ENCODE measurements around the gene PPP3CA. TPM values are rescaled to one million over a fixed set of nuclear protein-coding genes. Genes with fewer than 3 reads are reported as not detected.

PPP3CA gene
- total RNA-seq, 1 experiment from 2014 or later = 9.1 TPM

- Histone ChIP-seq H3K79me2 (ENCODE audit: low read length) (no peaks in the 10 kb centered on the region), H3K4me3 (ENCODE audit: low read length) (no peak overlapping the region), H4K20me1 (ENCODE audit: insufficient read depth, low read depth, low read length) (no peaks in the 10 kb centered on the region), H3K27me3 (ENCODE audit: low read length) (no peaks in the 10 kb centered on the region), H3K27ac (ENCODE audit: low read length) (no peak overlapping the region), H3K9ac (ENCODE audit: low read length) (no peak overlapping the region), H3K4me1 (ENCODE audit: low read length) (no peaks in the 10 kb centered on the region), H2AFZ (ENCODE audit: low read length) (no peak overlapping the region), H3K9me2 (replicated peaks; ENCODE audit: insufficient read depth, low read length) (no peaks in the 10 kb centered on the region), H3K9me3 (ENCODE audit: low read length) (no peaks in the 10 kb centered on the region), H3K36me3 (ENCODE audit: insufficient read depth, low read length) (no peaks in the 10 kb centered on the region), H3K4me2 (ENCODE audit: low read depth, low read length, poor library complexity, severe bottlenecking) (no peak overlapping the region)
- no peak for DNase-seq
Observed at GRCh38 chr4:101081695-101082369, 265.5 kb downstream of the PPP3CA start.

- Histone ChIP-seq H3K9ac (ENCODE audit: low read length) (no peak overlapping the region), H3K27ac (ENCODE audit: low read length) (no peak overlapping the region), H3K4me2 (ENCODE audit: low read depth, low read length, poor library complexity, severe bottlenecking) (no peak overlapping the region), H3K9me2 (replicated peaks; ENCODE audit: insufficient read depth, low read length) (no peaks in the 10 kb centered on the region), H3K4me3 (ENCODE audit: low read length) (no peak overlapping the region), H3K9me3 (ENCODE audit: low read length) (no peaks in the 10 kb centered on the region), H2AFZ (ENCODE audit: low read length) (no peak overlapping the region), H3K27me3 (ENCODE audit: low read length) (no peaks in the 10 kb centered on the region), H4K20me1 (ENCODE audit: insufficient read depth, low read depth, low read length) (no peaks in the 10 kb centered on the region), H3K79me2 (ENCODE audit: low read length) (no peaks in the 10 kb centered on the region), H3K36me3 (ENCODE audit: insufficient read depth, low read length) (no peaks in the 10 kb centered on the region), H3K4me1 (ENCODE audit: low read length) (no peaks in the 10 kb centered on the region)
- DNase-seq = no peak
Observed at GRCh38 chr4:101081166-101081565, 266.2 kb downstream of the PPP3CA start.

- no peaks in the 10 kb centered on the region for H3K4me1 ChIP-seq (ENCODE audit: low read length)
- no peak for DNase-seq
- no peak overlapping the region for H2AFZ ChIP-seq (ENCODE audit: low read length)
- no peak overlapping the region for H3K27ac ChIP-seq (ENCODE audit: low read length)
- no peak overlapping the region for H3K9ac ChIP-seq (ENCODE audit: low read length)
- H3K4me2 ChIP-seq (ENCODE audit: low read depth, low read length, poor library complexity, severe bottlenecking) = no peak overlapping the region
- H4K20me1 ChIP-seq (ENCODE audit: insufficient read depth, low read depth, low read length) = no peaks in the 10 kb centered on the region
- H3K79me2 ChIP-seq (ENCODE audit: low read length) = no peaks in the 10 kb centered on the region
- H3K9me2 ChIP-seq (replicated peaks; ENCODE audit: insufficient read depth, low read length) = no peaks in the 10 kb centered on the region
- no peaks in the 10 kb centered on the region for H3K36me3 ChIP-seq (ENCODE audit: insufficient read depth, low read length)
- H3K9me3 ChIP-seq (ENCODE audit: low read length) = no peaks in the 10 kb centered on the region
- no peak overlapping the region for H3K4me3 ChIP-seq (ENCODE audit: low read length)
- H3K27me3 ChIP-seq (ENCODE audit: low read length) = no peaks in the 10 kb centered on the region
Observed at GRCh38 chr4:101078950-101079349, 268.4 kb downstream of the PPP3CA start.

GRCh38 chr4:101076032-101076431 is 271.3 kb downstream of the PPP3CA start:
- H3K9ac ChIP-seq (ENCODE audit: low read length) = no peak overlapping the region
- H2AFZ ChIP-seq (ENCODE audit: low read length) = no peak overlapping the region
- no peaks in the 10 kb centered on the region for H4K20me1 ChIP-seq (ENCODE audit: insufficient read depth, low read depth, low read length)
- no peak for DNase-seq
- no peak overlapping the region for H3K27ac ChIP-seq (ENCODE audit: low read length)
- H3K9me2 ChIP-seq (replicated peaks; ENCODE audit: insufficient read depth, low read length) = no peaks in the 10 kb centered on the region
- H3K4me2 ChIP-seq (ENCODE audit: low read depth, low read length, poor library complexity, severe bottlenecking) = no peak overlapping the region
- H3K27me3 ChIP-seq (ENCODE audit: low read length) = no peaks in the 10 kb centered on the region
- H3K4me3 ChIP-seq (ENCODE audit: low read length) = no peak overlapping the region
- no peaks in the 10 kb centered on the region for H3K4me1 ChIP-seq (ENCODE audit: low read length)
- no peaks in the 10 kb centered on the region for H3K79me2 ChIP-seq (ENCODE audit: low read length)
- H3K9me3 ChIP-seq (ENCODE audit: low read length) = no peaks in the 10 kb centered on the region
- H3K36me3 ChIP-seq (ENCODE audit: insufficient read depth, low read length) = no peaks in the 10 kb centered on the region

- no peaks in the 10 kb centered on the region for H3K27me3 ChIP-seq (ENCODE audit: low read length)
- no peaks in the 10 kb centered on the region for H4K20me1 ChIP-seq (ENCODE audit: insufficient read depth, low read depth, low read length)
- no peak overlapping the region for H2AFZ ChIP-seq (ENCODE audit: low read length)
- no peaks in the 10 kb centered on the region for H3K9me2 ChIP-seq (replicated peaks; ENCODE audit: insufficient read depth, low read length)
- H3K36me3 ChIP-seq (ENCODE audit: insufficient read depth, low read length) = no peaks in the 10 kb centered on the region
- no peak overlapping the region for H3K9ac ChIP-seq (ENCODE audit: low read length)
- no peaks in the 10 kb centered on the region for H3K4me1 ChIP-seq (ENCODE audit: low read length)
- no peak for DNase-seq
- H3K27ac ChIP-seq (ENCODE audit: low read length) = no peak overlapping the region
- H3K4me2 ChIP-seq (ENCODE audit: low read depth, low read length, poor library complexity, severe bottlenecking) = no peak overlapping the region
- H3K9me3 ChIP-seq (ENCODE audit: low read length) = no peaks in the 10 kb centered on the region
- no peaks in the 10 kb centered on the region for H3K79me2 ChIP-seq (ENCODE audit: low read length)
- H3K4me3 ChIP-seq (ENCODE audit: low read length) = no peak overlapping the region
Observed at GRCh38 chr4:101075536-101075935, 271.8 kb downstream of the PPP3CA start.

GRCh38 chr4:101074326-101074725 is 273.0 kb downstream of the PPP3CA start:
- Histone ChIP-seq H3K36me3 (ENCODE audit: insufficient read depth, low read length) (no peaks in the 10 kb centered on the region), H3K27me3 (ENCODE audit: low read length) (no peaks in the 10 kb centered on the region), H4K20me1 (ENCODE audit: insufficient read depth, low read depth, low read length) (no peaks in the 10 kb centered on the region), H3K4me1 (ENCODE audit: low read length) (no peaks in the 10 kb centered on the region), H3K4me3 (ENCODE audit: low read length) (no peak overlapping the region), H2AFZ (ENCODE audit: low read length) (no peak overlapping the region), H3K9ac (ENCODE audit: low read length) (no peak overlapping the region), H3K27ac (ENCODE audit: low read length) (no peak overlapping the region), H3K79me2 (ENCODE audit: low read length) (no peaks in the 10 kb centered on the region), H3K9me3 (ENCODE audit: low read length) (no peaks in the 10 kb centered on the region), H3K9me2 (replicated peaks; ENCODE audit: insufficient read depth, low read length) (no peaks in the 10 kb centered on the region), H3K4me2 (ENCODE audit: low read depth, low read length, poor library complexity, severe bottlenecking) (no peak overlapping the region)
- no peak for DNase-seq

- H3K9me2 ChIP-seq (replicated peaks; ENCODE audit: insufficient read depth, low read length) = no peaks in the 10 kb centered on the region
- DNase-seq = no peak
- no peaks in the 10 kb centered on the region for H3K27me3 ChIP-seq (ENCODE audit: low read length)
- H3K4me3 ChIP-seq (ENCODE audit: low read length) = no peak overlapping the region
- no peaks in the 10 kb centered on the region for H4K20me1 ChIP-seq (ENCODE audit: insufficient read depth, low read depth, low read length)
- no peak overlapping the region for H3K9ac ChIP-seq (ENCODE audit: low read length)
- H3K9me3 ChIP-seq (ENCODE audit: low read length) = no peaks in the 10 kb centered on the region
- no peaks in the 10 kb centered on the region for H3K4me1 ChIP-seq (ENCODE audit: low read length)
- no peak overlapping the region for H3K4me2 ChIP-seq (ENCODE audit: low read depth, low read length, poor library complexity, severe bottlenecking)
- no peaks in the 10 kb centered on the region for H3K79me2 ChIP-seq (ENCODE audit: low read length)
- H2AFZ ChIP-seq (ENCODE audit: low read length) = no peak overlapping the region
- no peak overlapping the region for H3K27ac ChIP-seq (ENCODE audit: low read length)
- H3K36me3 ChIP-seq (ENCODE audit: insufficient read depth, low read length) = no peaks in the 10 kb centered on the region
Observed at GRCh38 chr4:101071241-101071640, 276.1 kb downstream of the PPP3CA start.

- no peaks in the 10 kb centered on the region for H3K36me3 ChIP-seq (ENCODE audit: insufficient read depth, low read length)
- H3K27ac ChIP-seq (ENCODE audit: low read length) = no peak overlapping the region
- no peaks in the 10 kb centered on the region for H3K9me3 ChIP-seq (ENCODE audit: low read length)
- no peaks in the 10 kb centered on the region for H3K27me3 ChIP-seq (ENCODE audit: low read length)
- no peak overlapping the region for H3K9ac ChIP-seq (ENCODE audit: low read length)
- no peaks in the 10 kb centered on the region for H4K20me1 ChIP-seq (ENCODE audit: insufficient read depth, low read depth, low read length)
- H3K4me1 ChIP-seq (ENCODE audit: low read length) = no peaks in the 10 kb centered on the region
- no peak overlapping the region for H3K4me2 ChIP-seq (ENCODE audit: low read depth, low read length, poor library complexity, severe bottlenecking)
- no peaks in the 10 kb centered on the region for H3K9me2 ChIP-seq (replicated peaks; ENCODE audit: insufficient read depth, low read length)
- no peak overlapping the region for H3K4me3 ChIP-seq (ENCODE audit: low read length)
- no peaks in the 10 kb centered on the region for H3K79me2 ChIP-seq (ENCODE audit: low read length)
- H2AFZ ChIP-seq (ENCODE audit: low read length) = no peak overlapping the region
- DNase-seq = no peak
Observed at GRCh38 chr4:101068115-101068514, 279.2 kb downstream of the PPP3CA start.

Measured in Karpas-422 (cell line).